ENCODE results near the gene MPO. TPM values are rescaled to one million over a fixed set of nuclear protein-coding genes. Genes with fewer than 3 reads are reported as not detected.

The MPO gene
- total and polyA plus RNA-seq, 9 of the 15 experiments (the other 6 are each of a cell fraction or from before 2014, with no cell fraction given): 0.04 to 0.47 (median 0.39) TPM; not detected in 6

GRCh38 chr17:58263773-58264172, 17.0 kb downstream of the MPO start:
- Histone ChIP-seq H3K36me3 (ENCODE audit: control insufficient read depth, insufficient read depth, low read length) (no peaks in the 10 kb centered on the region), H2AFZ (ENCODE audit: low read depth, low read length) (no peak overlapping the region), H4K20me1 (replicated peaks; ENCODE audit: control insufficient read depth, insufficient read depth, low read length) (no peaks in the 10 kb centered on the region), H3K9ac (ENCODE audit: insufficient read depth in 1 of 2, low read depth in 2 of 2, low read length in 2 of 2) (no peak overlapping the region), H3K4me1 (replicated peaks in 1 of 2; ENCODE audit: control insufficient read depth in 2 of 2, insufficient read depth in 2 of 2, low read length in 2 of 2) (no peaks in the 10 kb centered on the region), H3K27ac (ENCODE audit: extremely low read depth, low read depth, low read length) (no peak overlapping the region), H3K27me3 (ENCODE audit: control insufficient read depth in 2 of 2, insufficient read depth in 2 of 2, low read length in 2 of 2) (peaks cover 38 to 54% of the 10 kb centered on the region in 2 experiments), H3K4me3 (no peak overlapping the region), H3K9me3 (replicated peaks; ENCODE audit: control insufficient read depth, insufficient read depth, low read depth, low read length) (no peaks in the 10 kb centered on the region), H3K79me2 (ENCODE audit: control insufficient read depth, insufficient read depth, low read length) (no peaks in the 10 kb centered on the region), H3K4me2 (ENCODE audit: insufficient read depth, low read length) (no peak overlapping the region), H3K9me1 (ENCODE audit: control insufficient read depth, insufficient read depth, low read length) (no peaks in the 10 kb centered on the region)
- intact Hi-C loops (cut with micrococcal nuclease) (no loop called here), in situ Hi-C loops (cut with MboI) (no loop called here)
- ChIA-PET CTCF (ENCODE audit: low intra/inter-chr PET ratio) (interaction anchor here (0.7 kb wide), 1 partner anchor 38 kb away, joined by 3 read pairs; no protein-coding TSS in a partner anchor), POLR2A (interaction anchor here (1.4 kb wide), 1 partner anchor 16 kb away, joined by 6 read pairs; no protein-coding TSS in a partner anchor)
- ATAC-seq (no peak), DNase-seq (ENCODE audit: extremely low read depth in 1 of 4, low spot score in 3 of 4) (no peak), FAIRE-seq (no peak)
- no TSS peak for BruUV-seq (replicated peaks)
- WGBS (ENCODE audit: insufficient coverage, low coverage, missing lambda C conversion rate): 0% methylated on average over 1 of the region's 1 CpG
- no peak for TF ChIP-seq NELFE (IDR thresholded peaks at IDR 0.05; ENCODE audit: insufficient read depth, insufficient read length)
- no peak for TF ChIP-seq NR0B1 (IDR thresholded peaks at IDR 0.05; ENCODE audit: partially characterized antibody)
- TF ChIP-seq ARID1B (IDR thresholded peaks at IDR 0.05): no peak
- TF ChIP-seq DDX20 (tag; IDR thresholded peaks at IDR 0.05; ENCODE audit: low read depth): no peak
- no peak for TF ChIP-seq HMGXB4 (CRISPR knock-in tag; IDR thresholded peaks at IDR 0.05)
- no peak for TF ChIP-seq RBM34 (IDR thresholded peaks at IDR 0.05; ENCODE audit: borderline replicate concordance, insufficient read depth, low read length)
- no peak for TF ChIP-seq ZBTB8A (IDR thresholded peaks at IDR 0.05; ENCODE audit: partially characterized antibody)
- TF ChIP-seq ZBTB1 (CRISPR knock-in tag; IDR thresholded peaks at IDR 0.05; ENCODE audit: borderline replicate concordance, low read depth): no peak
- no peak for TF ChIP-seq ZNF277 (CRISPR knock-in tag; IDR thresholded peaks at IDR 0.05; ENCODE audit: borderline replicate concordance)
- TF ChIP-seq PTTG1 (tag; IDR thresholded peaks at IDR 0.05; ENCODE audit: low read depth): no peak
- TF ChIP-seq TSHZ1 (CRISPR knock-in tag; IDR thresholded peaks at IDR 0.05): no peak
- TF ChIP-seq SRSF1 (IDR thresholded peaks at IDR 0.05; ENCODE audit: low read depth, low read length): no peak
- no peak for TF ChIP-seq PPARD (CRISPR knock-in tag; IDR thresholded peaks at IDR 0.05)
- no peak for TF ChIP-seq ZNF766 (CRISPR knock-in tag; conservative IDR thresholded peaks at IDR 0.05)
